Measurements from ENCODE around the gene NINL.

Gene NINL

GRCh38 chr20:25471020-25471419 is 114.3 kb downstream of the NINL start:
- ChIA-PET CTCF (no interaction called here), POLR2A (no interaction called here)
- WGBS (ENCODE audit: insufficient coverage), result 100% methylated on average over 2 of the region's 7 CpGs
- DNase-seq, result no peak
- Histone ChIP-seq H3K27ac (ENCODE audit: insufficient read depth in 1 of 2, low read depth in 1 of 2, low read length in 2 of 2, poor library complexity in 1 of 2, severe bottlenecking in 2 of 2) (no peak overlapping the region), H3K4me3 (ENCODE audit: control insufficient read depth in 1 of 7, extremely low read depth in 1 of 7, insufficient read depth in 4 of 7, low read depth in 2 of 7, low read length in 6 of 7) (no peak overlapping the region), H3K4me1 (ENCODE audit: control extremely low read depth in 1 of 4, control insufficient read depth in 4 of 4, insufficient read depth in 4 of 4, low read length in 3 of 4) (no peaks in the 10 kb centered on the region), H3K36me3 (ENCODE audit: control insufficient read depth in 4 of 4, insufficient read depth in 4 of 4, low read length in 3 of 4) (no peaks in the 10 kb centered on the region), H3K27me3 (replicated peaks in 2 of 5; ENCODE audit: control insufficient read depth in 4 of 5, insufficient read depth in 5 of 5, low read length in 4 of 5) (no peaks in the 10 kb centered on the region), H3K9me3 (ENCODE audit: control extremely low read depth in 1 of 5, control insufficient read depth in 4 of 5, insufficient read depth in 2 of 5, low read depth in 1 of 5, low read length in 4 of 5) (no peaks in the 10 kb centered on the region)

- H3K27ac ChIP-seq (ENCODE audit: insufficient read depth in 1 of 2, low read depth in 1 of 2, low read length in 2 of 2, poor library complexity in 1 of 2, severe bottlenecking in 2 of 2), result no peak overlapping the region
- DNase-seq, result peak; percentile 29 to 66 (median 57)
- ChIA-PET POLR2A (no interaction called here), CTCF (interaction anchor here (1.3 kb wide), 1 partner anchor 9 kb away, joined by 6 read pairs; no protein-coding TSS in a partner anchor)
- no peaks in the 10 kb centered on the region for H3K9me3 ChIP-seq (ENCODE audit: control extremely low read depth in 1 of 5, control insufficient read depth in 4 of 5, insufficient read depth in 2 of 5, low read depth in 1 of 5, low read length in 4 of 5)
- H3K27me3 ChIP-seq (replicated peaks in 2 of 5; ENCODE audit: control insufficient read depth in 4 of 5, insufficient read depth in 5 of 5, low read length in 4 of 5), result no peaks in the 10 kb centered on the region
- no peaks in the 10 kb centered on the region for H3K36me3 ChIP-seq (ENCODE audit: control insufficient read depth in 4 of 4, insufficient read depth in 4 of 4, low read length in 3 of 4)
- H3K4me1 ChIP-seq (ENCODE audit: control extremely low read depth in 1 of 4, control insufficient read depth in 4 of 4, insufficient read depth in 4 of 4, low read length in 3 of 4), result no peaks in the 10 kb centered on the region
- 49% methylated on average over 13 of the region's 13 CpGs for WGBS (ENCODE audit: insufficient coverage)
- no peak overlapping the region for H3K4me3 ChIP-seq (ENCODE audit: control insufficient read depth in 1 of 7, extremely low read depth in 1 of 7, insufficient read depth in 4 of 7, low read depth in 2 of 7, low read length in 6 of 7)
Measured at GRCh38 chr20:25470045-25470444, 115.3 kb downstream of the NINL start.

GRCh38 chr20:25469558-25469957 is 115.8 kb downstream of the NINL start:
- H3K4me1 ChIP-seq (ENCODE audit: control extremely low read depth in 1 of 4, control insufficient read depth in 4 of 4, insufficient read depth in 4 of 4, low read length in 3 of 4), result no peaks in the 10 kb centered on the region
- no peak overlapping the region for H3K4me3 ChIP-seq (ENCODE audit: control insufficient read depth in 1 of 7, extremely low read depth in 1 of 7, insufficient read depth in 4 of 7, low read depth in 2 of 7, low read length in 6 of 7)
- no peaks in the 10 kb centered on the region for H3K9me3 ChIP-seq (ENCODE audit: control extremely low read depth in 1 of 5, control insufficient read depth in 4 of 5, insufficient read depth in 2 of 5, low read depth in 1 of 5, low read length in 4 of 5)
- no peak for DNase-seq
- 90% methylated on average over 11 of the region's 13 CpGs for WGBS (ENCODE audit: insufficient coverage)
- H3K27me3 ChIP-seq (replicated peaks in 2 of 5; ENCODE audit: control insufficient read depth in 4 of 5, insufficient read depth in 5 of 5, low read length in 4 of 5), result no peaks in the 10 kb centered on the region
- ChIA-PET POLR2A (no interaction called here), CTCF (interaction anchor here (1.3 kb wide), 1 partner anchor 10 kb away, joined by 6 read pairs; no protein-coding TSS in a partner anchor)
- no peaks in the 10 kb centered on the region for H3K36me3 ChIP-seq (ENCODE audit: control insufficient read depth in 4 of 4, insufficient read depth in 4 of 4, low read length in 3 of 4)
- no peak overlapping the region for H3K27ac ChIP-seq (ENCODE audit: insufficient read depth in 1 of 2, low read depth in 1 of 2, low read length in 2 of 2, poor library complexity in 1 of 2, severe bottlenecking in 2 of 2)

GRCh38 chr20:25468126-25469075 is 116.9 kb downstream of the NINL start:
- H3K27ac ChIP-seq (ENCODE audit: insufficient read depth in 1 of 2, low read depth in 1 of 2, low read length in 2 of 2, poor library complexity in 1 of 2, severe bottlenecking in 2 of 2), result no peak overlapping the region
- no peaks in the 10 kb centered on the region for H3K9me3 ChIP-seq (ENCODE audit: control extremely low read depth in 1 of 5, control insufficient read depth in 4 of 5, insufficient read depth in 2 of 5, low read depth in 1 of 5, low read length in 4 of 5)
- POLR2A ChIA-PET, result interaction anchor here (0.7 kb wide), 1 partner anchor 11 kb away, joined by 3 read pairs; no protein-coding TSS in a partner anchor
- no peaks in the 10 kb centered on the region for H3K4me1 ChIP-seq (ENCODE audit: control extremely low read depth in 1 of 4, control insufficient read depth in 4 of 4, insufficient read depth in 4 of 4, low read length in 3 of 4)
- no peak overlapping the region for H3K4me3 ChIP-seq (ENCODE audit: control insufficient read depth in 1 of 7, extremely low read depth in 1 of 7, insufficient read depth in 4 of 7, low read depth in 2 of 7, low read length in 6 of 7)
- CTCF ChIA-PET, result no interaction called here
- no peak for DNase-seq
- WGBS (ENCODE audit: insufficient coverage), result 91% methylated on average over 9 of the region's 18 CpGs
- no peaks in the 10 kb centered on the region for H3K36me3 ChIP-seq (ENCODE audit: control insufficient read depth in 4 of 4, insufficient read depth in 4 of 4, low read length in 3 of 4)
- no peaks in the 10 kb centered on the region for H3K27me3 ChIP-seq (replicated peaks in 2 of 5; ENCODE audit: control insufficient read depth in 4 of 5, insufficient read depth in 5 of 5, low read length in 4 of 5)

GRCh38 chr20:25467441-25467840 is 117.9 kb downstream of the NINL start:
- CTCF ChIA-PET, result no interaction called here
- Histone ChIP-seq H3K4me1 (ENCODE audit: control extremely low read depth in 1 of 4, control insufficient read depth in 4 of 4, insufficient read depth in 4 of 4, low read length in 3 of 4) (no peaks in the 10 kb centered on the region), H3K27me3 (replicated peaks in 2 of 5; ENCODE audit: control insufficient read depth in 4 of 5, insufficient read depth in 5 of 5, low read length in 4 of 5) (no peaks in the 10 kb centered on the region), H3K9me3 (ENCODE audit: control extremely low read depth in 1 of 5, control insufficient read depth in 4 of 5, insufficient read depth in 2 of 5, low read depth in 1 of 5, low read length in 4 of 5) (no peaks in the 10 kb centered on the region), H3K36me3 (ENCODE audit: control insufficient read depth in 4 of 4, insufficient read depth in 4 of 4, low read length in 3 of 4) (no peaks in the 10 kb centered on the region), H3K27ac (ENCODE audit: insufficient read depth in 1 of 2, low read depth in 1 of 2, low read length in 2 of 2, poor library complexity in 1 of 2, severe bottlenecking in 2 of 2) (no peak overlapping the region), H3K4me3 (ENCODE audit: control insufficient read depth in 1 of 7, extremely low read depth in 1 of 7, insufficient read depth in 4 of 7, low read depth in 2 of 7, low read length in 6 of 7) (no peak overlapping the region)
- 94% methylated on average over 8 of the region's 8 CpGs for WGBS (ENCODE audit: insufficient coverage)
- no peak for DNase-seq
- POLR2A ChIA-PET, result interaction anchor here (0.7 kb wide), 1 partner anchor 12 kb away, joined by 3 read pairs; no protein-coding TSS in a partner anchor

GRCh38 chr20:25466846-25467245 is 118.5 kb downstream of the NINL start:
- Histone ChIP-seq H3K27ac (ENCODE audit: insufficient read depth in 1 of 2, low read depth in 1 of 2, low read length in 2 of 2, poor library complexity in 1 of 2, severe bottlenecking in 2 of 2) (no peak overlapping the region), H3K27me3 (replicated peaks in 2 of 5; ENCODE audit: control insufficient read depth in 4 of 5, insufficient read depth in 5 of 5, low read length in 4 of 5) (no peaks in the 10 kb centered on the region), H3K4me3 (ENCODE audit: control insufficient read depth in 1 of 7, extremely low read depth in 1 of 7, insufficient read depth in 4 of 7, low read depth in 2 of 7, low read length in 6 of 7) (no peak overlapping the region), H3K9me3 (ENCODE audit: control extremely low read depth in 1 of 5, control insufficient read depth in 4 of 5, insufficient read depth in 2 of 5, low read depth in 1 of 5, low read length in 4 of 5) (no peaks in the 10 kb centered on the region), H3K36me3 (ENCODE audit: control insufficient read depth in 4 of 4, insufficient read depth in 4 of 4, low read length in 3 of 4) (no peaks in the 10 kb centered on the region), H3K4me1 (ENCODE audit: control extremely low read depth in 1 of 4, control insufficient read depth in 4 of 4, insufficient read depth in 4 of 4, low read length in 3 of 4) (peaks cover 0 to 1% (median 0%) of the 10 kb centered on the region in 4 experiments)
- WGBS (ENCODE audit: insufficient coverage), result 92% methylated on average over 6 of the region's 7 CpGs
- no peak for DNase-seq
- ChIA-PET POLR2A (no interaction called here), CTCF (no interaction called here)
